Adrenal gland (tissue), 12 donors: Measurements from ENCODE around the gene LAMA5. TPM values are rescaled to one million over a fixed set of nuclear protein-coding genes. Genes with fewer than 3 reads are reported as not detected.

ENCODE experiments used
- DNase-seq, 7 donors: peaks; one replicate each; pipeline ENCODE4 v3.0.0-alpha.2; 2019 to 2020
- H3K27ac ChIP-seq, 5 donors: fragments of 200-600 bp; sonication (generic) in 4 of 5; 1 replicate in 3 of 5; 2 replicates in 2 of 5; pipeline versions ENCODE4 v1.5.1 to v1.8.0; 2016 to 2020; ENCODE audit warnings: mild to moderate bottlenecking in 1 of 5
- H3K27me3 ChIP-seq: fragments of 200-600 bp; 2 replicates; pipeline ENCODE4 v1.8.0; 2021
- H3K36me3 ChIP-seq, 2 donors: fragments of 200-600 bp; replicated peaks in 1 of 2; 1 replicate in 1 of 2; 2 replicates in 1 of 2; pipeline versions ENCODE4 v1.5.1 to v1.8.0; 2018 to 2022
- H3K4me1 ChIP-seq, 2 donors: fragments of 200-600 bp; replicated peaks in 1 of 2; 1 replicate in 1 of 2; 2 replicates in 1 of 2; pipeline versions ENCODE4 v1.5.1 to v1.8.0; 2018 to 2021
- H3K4me3 ChIP-seq, 4 donors: fragments of 200-600 bp; sonication (generic) in 3 of 4; one replicate each; pipeline ENCODE4 v1.5.1; 2016 to 2018
- H3K9me3 ChIP-seq, 3 donors: fragments of 200-600 bp; sonication (generic) in 1 of 3; replicated peaks in 1 of 3; 1 replicate in 2 of 3; 2 replicates in 1 of 3; pipeline versions ENCODE4 v1.5.1 to v1.8.0; 2016 to 2021
- CTCF ChIP-seq, 6 experiments: fragments of 450-650 bp in 4 of 6; fragments of 200-600 bp in 2 of 6; sonication (generic) in 1 of 6; IDR thresholded peaks; 1 replicate in 5 of 6; 2 replicates in 1 of 6; pipeline versions ENCODE4 v1.5.1 to v1.8.0; 2016 to 2021; ENCODE audit warnings: antibody characterized with exemption in 6 of 6, mild to moderate bottlenecking in 2 of 6, moderate library complexity in 1 of 6
- POLR2A ChIP-seq, 2 donors: fragments of 450-650 bp; IDR thresholded peaks; one replicate each; pipeline ENCODE4 v1.6.1; 2017; ENCODE audit warnings: antibody characterized with exemption in 2 of 2, mild to moderate bottlenecking in 2 of 2, moderate library complexity in 1 of 2
- WGBS, 4 donors: extraction: QIAGEN DNeasy Blood & Tissue Kit in 2 of 4; methylation state at CpG; one replicate each; pipeline versions ENCODE4 v1.1.5 to v1.1.7; 2013 to 2017; 5-methylcytosine and 5-hydroxymethylcytosine counted together
- intact Hi-C, 2 donors: fragments of 100-400 bp; cut with DNase I; formaldehyde crosslinking; loops; one replicate each; pipeline versions ENCODE4 v1.14.1 to v1.15.0; 2022 to 2023
- polyA plus RNA-seq, 3 donors: library from polyadenylated mRNA; stranded (reverse); fragments of 200-250 nt in 2 of 3; fragments of 350-450 nt in 1 of 3; fragmentation: Illumina TruSeq in 1 of 3; extraction: RNeasy Lipid Tissue Mini Kit (QIAGEN cat#74804) in 1 of 3; gene quantifications; one replicate each; pipeline ENCODE4 v1.2.3, GENCODE V29; 2013 to 2014
- total RNA-seq, 9 donors: library from RNA; depleted of rRNA in 4 of 9; stranded (reverse); fragments of >200 nt in 4 of 9; fragments of 120-200 nt in 1 of 9; fragmentation: NEBNext Ultra II Directional in 1 of 9; extraction: Animal tissue kit (Norgen Biotek cat#: 25700) in 1 of 9; gene quantifications; one replicate each; pipeline versions ENCODE4 v1.1.0 to v1.2.4, GENCODE V29; 2013 to 2023
- donor health status: healthy with polysubstance abuse.
- donor health status: Bipolar disorder and iron deficiency.
- donor health status: DM: yes; HTN: yes; CAD: no.
- donor health status: DM: no; HTN: no; CAD: no.
- donor health status: DM: no; HTN: no; CAD: no.
- donor health status: DM: yes; HTN: yes; CAD: no.

Gene LAMA5
- total and polyA plus RNA-seq, 12 donors = 2.0 to 537 (median 100) TPM

- H3K27ac ChIP-seq = no peak overlapping the region
These were observed 45.6 kb downstream of the LAMA5 start for GRCh38 chr20:62321521-62321948.

GRCh38 chr20:62320581-62321354, 46.3 kb downstream of the LAMA5 start:
- intact Hi-C loops = no loop called here
- peak overlapping the region in 1 of 5 donors; percentile 29 for H3K27ac ChIP-seq
- WGBS, 4 donors = 87 to 94% (median 90%) methylated on average over 13 to 22 of the region's 22 CpGs
- TF ChIP-seq POLR2A (IDR thresholded peaks at IDR 0.05) = no peak
- TF ChIP-seq CTCF (IDR thresholded peaks at IDR 0.05) = no peak
- no peak overlapping the region for H3K4me3 ChIP-seq
- H3K27me3 ChIP-seq = no peaks in the 10 kb centered on the region
- H3K36me3 ChIP-seq = peaks cover 0 to 68% of the 10 kb centered on the region in 2 donors
- H3K4me1 ChIP-seq = no peaks in the 10 kb centered on the region
- peak in 2 of 7 donors; percentile 46 to 52 for DNase-seq
- no peaks in the 10 kb centered on the region for H3K9me3 ChIP-seq

More at GRCh38 chr20:62321521-62321948, 45.6 kb downstream of the LAMA5 start:
- peak in 1 of 7 donors; percentile 57 for DNase-seq
- H3K27me3 ChIP-seq = no peaks in the 10 kb centered on the region
- intact Hi-C loops = no loop called here
- no peak for TF ChIP-seq POLR2A (IDR thresholded peaks at IDR 0.05)
- no peaks in the 10 kb centered on the region for H3K4me1 ChIP-seq
- no peak overlapping the region for H3K4me3 ChIP-seq
- no peaks in the 10 kb centered on the region for H3K9me3 ChIP-seq
- H3K36me3 ChIP-seq = peaks cover 0 to 68% of the 10 kb centered on the region in 2 donors
- WGBS, 4 donors = 81 to 96% (median 91%) methylated on average over 6 to 7 of the region's 7 CpGs

GRCh38 chr20:62319346-62319909, 47.7 kb downstream of the LAMA5 start:
- no peak for TF ChIP-seq CTCF (IDR thresholded peaks at IDR 0.05)
- TF ChIP-seq POLR2A (IDR thresholded peaks at IDR 0.05) = no peak
- no peak for DNase-seq
- Histone ChIP-seq H3K36me3 (peaks cover 0 to 70% of the 10 kb centered on the region in 2 donors), H3K27ac (no peak overlapping the region), H3K4me3 (no peak overlapping the region), H3K27me3 (no peaks in the 10 kb centered on the region), H3K4me1 (no peaks in the 10 kb centered on the region), H3K9me3 (no peaks in the 10 kb centered on the region)
- intact Hi-C loops = no loop called here
- WGBS, 4 donors = 67 to 91% (median 84%) methylated on average over 4 to 29 of the region's 29 CpGs

GRCh38 chr20:62318400-62319345, 48.4 kb downstream of the LAMA5 start:
- 82 to 94% (median 94%) methylated on average over 7 to 36 of the region's 36 CpGs for WGBS, 4 donors
- no peak for DNase-seq
- Histone ChIP-seq H3K4me3 (no peak overlapping the region), H3K36me3 (peaks cover 0 to 66% of the 10 kb centered on the region in 2 donors), H3K9me3 (no peaks in the 10 kb centered on the region), H3K27me3 (no peaks in the 10 kb centered on the region), H3K27ac (no peak overlapping the region), H3K4me1 (no peaks in the 10 kb centered on the region)
- no peak for TF ChIP-seq CTCF (IDR thresholded peaks at IDR 0.05)
- intact Hi-C loops = no loop called here
